Keratinocyte (primary cell): ENCODE data around the gene OPRL1.

Source experiments
- EZH2 ChIP-seq: IDR thresholded peaks from one replicate; pipeline ENCODE4 v1.6.1; 2012; ENCODE audit warnings: inconsistent platforms, mild to moderate bottlenecking, low read length, moderate library complexity
- TF ChIP-seq, protein P1 (sequence below), 3 experiments: IDR thresholded peaks in 1 of 3; conservative IDR thresholded peaks in 1 of 3; optimal IDR thresholded peaks in 1 of 3; 2 replicates in 2 of 3; 3 replicates in 1 of 3; pipeline versions ENCODE3 to v1.5.1; 2011; ENCODE audit warnings: low read length in 3 of 3, mild to moderate bottlenecking in 3 of 3, moderate library complexity in 2 of 3, control low read depth in 1 of 3, inconsistent platforms in 1 of 3; ENCODE audit not compliant: insufficient read depth in 2 of 3; ENCODE audit errors: extremely low read depth in 1 of 3

DNA sequence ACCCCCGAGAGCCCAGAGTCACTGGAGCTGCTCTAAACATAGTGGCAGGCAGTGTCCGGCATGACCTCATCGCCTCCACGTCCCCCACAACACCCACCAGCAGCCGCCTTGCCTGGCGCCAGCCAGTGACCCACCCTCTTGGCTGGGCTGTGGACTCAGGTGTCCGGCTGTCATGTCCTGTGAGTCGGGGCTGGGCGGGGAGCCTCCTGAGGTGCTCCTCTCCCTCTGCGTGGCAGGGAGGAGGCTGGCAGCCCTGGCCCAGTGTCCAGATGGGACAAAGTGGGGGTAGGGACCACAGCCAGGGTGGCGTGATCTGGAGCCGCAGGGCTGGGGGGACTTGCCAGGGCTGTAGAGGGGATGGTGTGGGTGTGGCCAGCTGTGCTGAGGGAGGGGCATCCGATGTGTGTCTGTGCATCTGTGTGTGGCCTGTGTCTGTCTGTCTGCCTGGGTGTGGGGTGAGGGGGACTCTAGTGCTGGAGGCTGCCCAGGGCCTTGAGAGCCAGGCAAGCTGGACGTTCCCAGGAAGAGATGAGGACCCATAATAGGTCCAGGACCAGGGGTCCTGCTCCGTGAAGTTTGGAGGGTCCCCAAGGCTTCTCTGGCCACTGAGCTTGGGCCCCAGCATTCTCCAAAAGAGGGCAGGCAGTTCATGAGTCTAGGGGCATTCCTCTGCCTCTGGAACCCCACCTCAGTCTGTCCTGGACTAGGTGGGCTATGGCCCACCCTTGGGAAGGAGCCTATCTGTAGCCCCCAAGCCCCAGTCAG lies 28.1 kb upstream of the OPRL1 start:
- TF ChIP-seq, protein P1, sequence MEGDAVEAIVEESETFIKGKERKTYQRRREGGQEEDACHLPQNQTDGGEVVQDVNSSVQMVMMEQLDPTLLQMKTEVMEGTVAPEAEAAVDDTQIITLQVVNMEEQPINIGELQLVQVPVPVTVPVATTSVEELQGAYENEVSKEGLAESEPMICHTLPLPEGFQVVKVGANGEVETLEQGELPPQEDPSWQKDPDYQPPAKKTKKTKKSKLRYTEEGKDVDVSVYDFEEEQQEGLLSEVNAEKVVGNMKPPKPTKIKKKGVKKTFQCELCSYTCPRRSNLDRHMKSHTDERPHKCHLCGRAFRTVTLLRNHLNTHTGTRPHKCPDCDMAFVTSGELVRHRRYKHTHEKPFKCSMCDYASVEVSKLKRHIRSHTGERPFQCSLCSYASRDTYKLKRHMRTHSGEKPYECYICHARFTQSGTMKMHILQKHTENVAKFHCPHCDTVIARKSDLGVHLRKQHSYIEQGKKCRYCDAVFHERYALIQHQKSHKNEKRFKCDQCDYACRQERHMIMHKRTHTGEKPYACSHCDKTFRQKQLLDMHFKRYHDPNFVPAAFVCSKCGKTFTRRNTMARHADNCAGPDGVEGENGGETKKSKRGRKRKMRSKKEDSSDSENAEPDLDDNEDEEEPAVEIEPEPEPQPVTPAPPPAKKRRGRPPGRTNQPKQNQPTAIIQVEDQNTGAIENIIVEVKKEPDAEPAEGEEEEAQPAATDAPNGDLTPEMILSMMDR (optimal IDR thresholded peaks at IDR 0.05 in 1 of 3, IDR thresholded peaks at IDR 0.05 in 1 of 3, conservative IDR thresholded peaks at IDR 0.05 in 1 of 3; ENCODE audit: extremely low read depth in 1 of 3, insufficient read depth in 2 of 3, low read length in 3 of 3), result no peak
- TF ChIP-seq EZH2, result no peak
